HG03196 (cell line): ENCODE data around the gene PCNX3.
"Not testable (repeated sequence)": the region's sequence is repeated elsewhere in the genome, so short reads cannot be mapped to it uniquely, and the experiment has no call there.

Experiments used
- ATAC-seq: cut with Tn5 transposase; IDR thresholded peaks from one replicate; pipeline ENCODE4 v1.9.1; 2021; ENCODE audit not compliant: unreplicated experiment

Gene PCNX3

DNA sequence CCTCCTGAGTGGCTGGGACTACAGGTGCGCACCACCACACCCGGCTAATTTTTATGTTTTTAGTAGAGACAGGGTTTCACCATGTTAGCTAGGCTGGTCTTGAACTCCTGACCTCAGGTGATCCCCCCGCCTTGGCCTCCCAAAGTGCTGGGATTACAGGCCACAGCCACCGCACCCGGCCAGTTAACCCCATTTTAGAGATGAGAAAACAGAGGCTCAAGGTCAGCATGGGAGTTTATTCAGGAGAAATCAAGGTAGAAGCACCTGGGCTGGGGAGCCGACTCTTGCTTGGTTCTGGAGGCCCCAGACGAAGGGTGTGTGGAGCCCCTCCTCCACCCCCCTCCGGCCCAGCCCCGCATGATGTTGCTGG, 23.6 kb downstream of the PCNX3 start:
- not testable (repeated sequence) for ATAC-seq

GRCh38 chr11:65639623-65640482, 24.3 kb downstream of the PCNX3 start:
- ATAC-seq = peak; percentile 41

DNA sequence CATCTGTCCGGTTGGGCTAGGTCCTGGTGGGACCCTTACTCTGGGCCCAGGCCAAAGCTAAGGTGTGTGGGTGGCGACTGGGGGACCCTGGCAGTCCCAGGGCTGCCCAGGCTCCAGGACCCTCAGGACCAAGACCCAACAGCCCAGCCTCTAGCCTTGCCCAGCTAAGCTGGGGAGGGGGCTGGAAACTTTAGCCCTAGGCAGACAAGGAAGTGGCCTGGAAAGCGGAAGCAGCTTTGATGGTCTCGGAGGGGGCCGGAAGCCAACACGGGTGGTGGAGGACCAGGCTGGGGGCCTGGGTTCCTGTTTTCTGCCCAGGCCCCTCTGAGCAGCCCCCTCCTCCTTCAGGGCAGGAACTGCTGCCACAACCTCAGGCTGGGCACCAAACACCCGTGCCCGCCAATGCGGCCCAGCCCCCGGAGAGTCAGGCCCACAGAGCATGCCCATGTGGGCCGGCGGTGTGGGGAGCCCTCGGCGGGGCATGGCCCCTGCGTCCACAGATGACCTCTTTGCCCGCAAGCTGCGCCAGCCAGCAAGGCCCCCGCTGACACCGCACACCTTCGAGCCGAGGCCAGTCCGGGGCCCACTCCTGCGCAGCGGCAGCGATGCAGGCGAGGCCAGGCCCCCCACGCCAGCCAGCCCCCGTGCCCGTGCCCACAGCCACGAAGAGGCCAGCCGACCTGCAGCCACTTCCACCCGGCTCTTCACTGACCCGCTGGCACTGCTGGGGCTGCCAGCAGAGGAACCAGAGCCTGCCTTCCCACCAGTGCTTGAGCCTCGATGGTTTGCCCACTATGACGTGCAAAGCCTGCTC, 25.1 kb downstream of the PCNX3 start:
- peak; percentile 4 for ATAC-seq

GRCh38 chr11:65641297-65642013, 25.9 kb downstream of the PCNX3 start:
- no peak for ATAC-seq

DNA sequence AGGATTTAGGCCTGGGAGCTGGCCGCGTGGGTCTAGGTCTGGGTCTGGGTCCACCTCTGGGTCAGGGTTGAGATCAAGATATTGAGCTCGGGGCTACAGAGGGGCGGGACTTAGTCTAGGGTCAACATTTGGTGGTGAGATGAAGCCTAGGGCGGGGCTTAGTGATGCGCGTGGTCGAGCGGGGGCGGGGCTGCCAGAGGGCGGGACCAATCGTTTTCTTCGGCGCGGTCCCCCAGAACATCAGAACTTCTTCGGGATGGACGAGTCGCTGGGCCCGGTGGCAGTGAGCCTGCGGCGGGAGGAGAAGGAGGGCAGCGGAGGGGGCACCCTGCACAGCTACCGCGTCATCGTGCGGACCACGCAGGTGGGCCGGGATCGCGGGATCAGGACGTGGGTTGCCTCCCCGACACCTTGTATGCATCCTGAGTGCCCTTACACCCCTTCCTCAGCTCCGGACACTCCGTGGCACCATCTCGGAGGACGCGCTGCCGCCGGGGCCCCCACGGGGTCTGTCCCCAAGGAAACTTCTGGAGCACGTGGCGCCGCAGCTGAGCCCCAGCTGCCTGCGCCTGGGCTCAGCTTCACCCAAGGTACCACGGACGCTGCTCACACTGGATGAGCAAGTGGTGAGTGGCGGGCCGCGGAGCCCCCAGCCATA, 26.6 kb downstream of the PCNX3 start:
- ATAC-seq = no peak

GRCh38 chr11:65643971-65644370, 28.4 kb downstream of the PCNX3 start:
- no peak for ATAC-seq

GRCh38 chr11:65644837-65645236, 29.3 kb downstream of the PCNX3 start:
- ATAC-seq = no peak

- no peak for ATAC-seq
Observed at GRCh38 chr11:65645710-65646109, 30.1 kb downstream of the PCNX3 start.

GRCh38 chr11:65646288-65646957, 30.8 kb downstream of the PCNX3 start:
- no peak for ATAC-seq

GRCh38 chr11:65646958-65647701, 31.6 kb downstream of the PCNX3 start:
- ATAC-seq = no peak

GRCh38 chr11:65648997-65649493, 33.5 kb downstream of the PCNX3 start:
- ATAC-seq = no peak

DNA sequence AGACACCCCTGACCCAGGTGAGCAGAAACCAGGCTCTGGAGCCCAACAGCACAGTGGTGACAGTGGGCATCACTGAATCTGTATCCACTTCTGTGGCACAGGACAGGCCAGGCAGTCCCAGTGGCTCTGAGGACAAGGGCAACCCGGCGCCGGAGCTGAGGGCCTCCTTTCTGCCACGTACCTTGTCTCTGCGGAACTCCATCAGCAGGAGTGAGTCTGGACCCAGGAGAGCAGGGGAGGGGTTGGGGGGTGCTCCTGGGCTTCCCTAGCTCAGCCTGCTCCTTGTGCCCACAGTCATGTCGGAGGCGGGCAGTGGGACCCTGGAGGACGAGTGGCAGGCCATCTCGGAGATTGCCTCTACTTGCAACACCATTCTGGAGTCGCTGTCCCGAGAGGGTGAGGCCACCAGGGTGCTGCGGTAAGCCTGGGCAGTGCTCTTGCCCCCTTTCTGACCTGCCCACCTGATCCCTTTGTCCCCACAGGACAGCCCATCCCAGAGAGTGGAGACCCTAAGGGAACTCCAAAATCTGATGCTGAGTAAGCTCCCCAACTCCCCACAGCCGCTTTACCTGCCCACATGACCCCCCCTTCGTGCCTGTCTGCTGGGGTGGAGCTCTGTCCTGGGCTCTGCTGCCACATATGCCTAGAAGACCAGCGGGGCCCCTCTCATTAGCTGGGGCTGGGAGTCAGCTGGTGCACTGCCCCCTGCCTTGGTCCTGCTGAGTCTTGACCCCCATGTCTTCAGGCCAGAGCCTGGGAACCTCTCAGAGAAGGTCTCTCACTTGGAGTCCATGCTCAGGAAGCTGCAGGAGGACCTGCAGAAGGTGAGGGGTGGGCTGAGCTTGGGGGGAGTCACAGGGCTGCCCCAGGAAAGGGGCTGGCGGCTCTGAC, 34.3 kb downstream of the PCNX3 start:
- ATAC-seq = no peak

DNA sequence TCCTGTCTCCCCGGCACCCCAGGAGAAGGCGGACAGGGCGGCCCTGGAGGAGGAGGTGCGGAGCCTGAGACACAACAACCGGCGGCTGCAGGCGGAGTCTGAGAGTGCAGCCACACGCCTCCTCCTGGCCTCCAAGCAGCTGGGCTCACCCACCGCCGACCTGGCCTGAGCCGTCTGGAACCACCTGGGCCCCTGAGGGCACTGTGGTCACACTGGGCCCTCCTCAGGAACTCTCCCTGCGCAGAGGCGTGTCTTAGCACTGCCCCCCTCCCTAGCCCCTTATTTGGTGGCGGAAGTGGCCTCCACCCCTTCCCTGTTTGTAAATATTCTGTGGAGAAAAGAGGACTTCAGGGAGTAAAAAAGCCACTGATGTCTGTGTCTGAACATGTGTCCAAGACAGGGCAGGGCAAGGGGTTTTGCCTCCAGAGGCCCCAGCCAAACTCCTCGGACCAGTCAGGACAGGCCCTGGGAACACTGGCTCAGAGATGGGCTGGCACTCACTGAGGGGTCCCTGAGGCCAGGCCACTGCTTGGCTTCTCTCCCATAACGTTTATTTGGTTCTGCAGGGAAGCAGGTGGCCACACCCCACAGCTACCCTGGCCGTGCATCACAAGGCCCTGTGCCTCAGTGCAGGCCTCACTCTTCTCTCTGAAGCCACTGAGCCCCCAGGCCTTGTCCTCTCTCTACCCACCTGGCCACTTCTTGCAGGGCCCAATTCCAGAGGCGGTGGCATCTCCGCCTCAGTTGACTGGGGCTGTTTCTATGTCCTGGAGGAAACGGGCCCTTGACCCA, 35.2 kb downstream of the PCNX3 start:
- ATAC-seq = no peak

GRCh38 chr11:65651339-65651588, 35.7 kb downstream of the PCNX3 start:
- no peak for ATAC-seq

GRCh38 chr11:65651589-65652510, 36.3 kb downstream of the PCNX3 start:
- ATAC-seq = peak; percentile 5

DNA sequence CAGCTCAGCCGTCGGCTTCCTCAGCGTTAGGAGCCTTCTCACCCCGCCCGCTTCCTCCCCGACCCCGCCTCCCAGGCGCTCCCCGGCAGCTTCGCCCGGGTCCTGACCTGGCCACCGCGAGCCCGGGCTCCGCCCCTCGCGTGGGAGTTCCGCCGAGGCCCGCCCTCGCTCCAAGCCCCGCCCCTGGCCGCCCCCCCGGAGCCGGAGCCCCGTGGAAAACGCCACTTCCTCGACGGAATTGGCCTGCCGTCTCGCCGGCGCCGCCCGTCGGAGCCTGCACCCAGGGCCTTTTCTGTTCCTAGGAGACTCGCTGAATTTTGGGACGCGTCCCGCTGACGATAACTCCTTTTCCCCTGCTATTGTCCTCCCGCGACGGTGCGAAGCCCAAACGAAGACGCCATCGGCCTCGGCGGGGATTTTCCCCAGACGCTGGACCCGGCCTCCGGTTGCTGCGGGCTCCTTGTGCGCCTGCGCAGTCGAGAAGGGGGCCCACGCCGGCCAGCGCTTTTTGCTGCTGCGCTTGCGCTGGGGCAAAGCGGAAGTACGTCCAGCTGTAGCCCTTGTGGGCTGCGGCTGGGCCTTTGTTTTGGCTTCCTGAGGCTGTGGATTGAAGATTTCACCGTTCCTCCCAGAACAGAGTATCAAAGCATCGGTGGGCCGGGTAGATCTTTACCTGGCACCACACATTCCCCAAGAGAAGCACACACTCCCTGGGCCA, 37.1 kb downstream of the PCNX3 start:
- ATAC-seq = peak; percentile 60
